Measurements from ENCODE around the gene ATF6B.
"Not testable (repeated sequence)": the region's sequence is repeated elsewhere in the genome, so short reads cannot be mapped to it uniquely, and the experiment has no call there.

ATF6B gene

DNA sequence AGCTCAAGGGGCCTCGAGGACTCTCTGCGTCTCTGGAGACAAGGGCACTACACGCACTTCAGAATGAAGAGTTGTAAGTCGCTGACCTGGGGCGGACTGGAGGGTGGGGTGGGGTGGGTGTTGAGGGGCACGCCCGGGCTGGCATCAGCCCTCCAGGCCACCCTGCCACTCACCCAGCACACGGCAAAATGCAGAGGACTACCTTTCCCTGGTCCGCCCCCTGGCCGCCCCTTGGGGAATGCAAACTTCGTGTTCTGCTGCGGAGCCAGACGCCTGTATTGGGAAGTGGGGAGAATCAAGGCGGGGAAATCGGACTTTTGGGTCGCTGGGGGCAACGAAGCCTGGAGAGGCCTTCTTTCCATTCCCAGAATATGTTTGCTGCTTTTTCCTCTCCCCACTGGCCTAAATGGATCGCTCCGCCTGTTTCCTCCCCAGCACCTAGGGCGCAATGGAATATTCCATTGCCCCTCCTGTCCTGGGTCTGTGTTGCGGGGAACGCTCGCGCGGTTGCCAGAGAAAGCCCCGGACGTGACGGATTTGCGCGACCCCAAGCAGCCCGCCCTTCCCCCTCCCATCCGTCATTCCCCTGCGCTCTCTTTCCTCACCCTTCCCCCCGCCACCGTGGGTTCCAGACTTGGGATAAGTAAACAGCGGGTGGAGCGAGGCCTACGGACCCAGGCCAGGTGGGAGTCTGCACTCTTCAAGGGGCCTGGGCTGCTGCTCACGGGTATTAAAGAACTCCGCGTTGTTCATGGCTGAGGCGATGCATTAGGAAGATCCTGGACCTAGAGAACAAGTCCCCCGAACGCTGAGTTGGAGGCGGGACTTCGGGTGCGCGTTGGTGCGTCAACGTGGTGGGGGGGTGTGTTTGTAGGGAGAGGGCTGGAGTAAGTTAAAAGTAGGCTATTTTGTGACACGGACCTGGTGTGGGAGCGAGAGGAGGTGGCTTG lies 25.8 kb upstream of the ATF6B start, which contains the start of gene PPT2:
PPT2 (plus strand) TSS at position 578 of the 950 bp plus-strand sequence. CDS start 454 bp downstream, outside the sequence.
- DNase-seq, result peak; percentile 80 to 81

DNA sequence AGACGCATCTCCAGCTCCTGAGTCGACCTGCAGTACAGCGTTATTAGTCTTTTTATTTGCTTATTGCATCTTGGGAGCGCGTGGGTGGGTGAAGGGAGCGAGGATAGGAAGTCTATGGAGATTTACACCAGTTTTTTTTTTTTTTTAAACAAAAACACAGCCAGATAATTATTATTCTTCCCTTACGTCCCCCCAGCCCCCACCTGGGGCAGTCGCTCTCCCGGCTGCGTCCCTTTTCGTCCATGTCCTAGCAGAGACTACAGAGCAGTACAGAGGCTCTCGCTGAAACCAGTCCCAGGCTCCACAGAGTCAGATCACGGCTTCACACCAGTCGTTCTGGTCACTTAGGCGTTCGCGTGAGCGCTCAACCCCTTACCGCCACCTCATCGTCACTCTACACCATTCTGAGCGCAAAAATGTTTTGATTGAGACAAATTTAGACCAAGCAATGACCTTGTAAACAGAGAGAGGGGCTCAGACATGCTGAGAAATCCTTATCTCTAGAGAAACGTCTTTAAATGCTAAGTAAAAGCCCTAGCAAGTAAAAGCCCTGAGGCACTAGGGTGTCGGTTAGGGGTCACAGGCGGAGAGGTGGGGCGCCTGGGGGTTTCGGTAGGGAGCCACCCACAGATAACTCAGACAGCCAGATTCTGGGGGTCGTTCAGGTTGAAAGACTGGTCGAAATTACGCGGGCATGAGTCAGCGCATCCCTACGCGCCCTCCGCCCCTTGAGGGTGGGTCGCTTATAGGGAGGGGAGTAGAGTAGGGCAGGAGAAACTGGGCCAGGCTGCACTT lies 24.9 kb upstream of the ATF6B start:
- DNase-seq, result no peak

DNA sequence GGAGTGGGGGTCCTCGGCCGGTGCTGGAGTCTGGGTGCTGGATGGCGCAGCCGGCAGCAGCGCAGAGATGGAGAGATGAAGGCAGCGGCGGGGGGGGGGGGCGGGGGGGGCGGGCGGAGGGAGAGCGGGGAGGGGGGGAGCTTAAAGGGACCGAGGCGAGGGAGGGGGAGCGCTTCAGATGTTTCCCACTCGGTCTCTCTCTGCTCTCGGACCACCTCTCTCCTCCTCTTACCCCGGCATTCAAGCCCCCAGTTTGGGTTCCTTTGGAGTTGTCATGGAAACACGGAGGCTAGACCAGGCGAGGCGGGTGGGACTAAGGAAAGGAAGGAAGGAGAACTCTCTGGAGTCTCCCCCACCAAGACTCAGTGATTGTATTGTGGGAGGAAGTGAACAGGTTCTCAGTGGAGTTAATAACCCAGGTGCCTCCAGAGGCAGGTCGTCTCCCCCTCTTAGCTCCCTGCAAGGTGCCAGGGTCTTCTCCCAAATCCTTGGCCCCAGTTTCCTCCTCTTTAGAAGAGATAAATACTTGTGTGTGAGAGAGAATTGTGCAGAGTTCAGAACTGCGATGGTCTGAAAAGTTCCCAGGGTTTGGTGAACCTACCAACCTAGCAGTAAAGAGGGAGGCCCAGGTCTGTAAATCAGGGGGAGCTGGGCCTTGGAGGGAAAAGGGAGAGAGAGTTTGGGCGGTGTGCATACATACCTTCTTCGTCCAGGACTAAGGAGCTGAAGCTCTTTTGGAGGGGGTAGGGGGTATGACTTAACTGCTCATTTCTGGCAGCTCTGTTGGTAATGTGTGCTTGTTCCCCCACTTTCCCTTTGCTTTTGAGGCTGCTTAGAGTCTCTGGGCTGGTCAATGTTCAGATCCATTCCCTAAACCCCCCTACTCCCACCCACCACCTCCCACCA lies 24.1 kb upstream of the ATF6B start, which contains the start of gene PRRT1:
PRRT1 (minus strand) TSS at position 77 of the 906 bp plus-strand sequence. CDS start 112 bp downstream, outside the sequence.
- DNase-seq, result no peak

DNA sequence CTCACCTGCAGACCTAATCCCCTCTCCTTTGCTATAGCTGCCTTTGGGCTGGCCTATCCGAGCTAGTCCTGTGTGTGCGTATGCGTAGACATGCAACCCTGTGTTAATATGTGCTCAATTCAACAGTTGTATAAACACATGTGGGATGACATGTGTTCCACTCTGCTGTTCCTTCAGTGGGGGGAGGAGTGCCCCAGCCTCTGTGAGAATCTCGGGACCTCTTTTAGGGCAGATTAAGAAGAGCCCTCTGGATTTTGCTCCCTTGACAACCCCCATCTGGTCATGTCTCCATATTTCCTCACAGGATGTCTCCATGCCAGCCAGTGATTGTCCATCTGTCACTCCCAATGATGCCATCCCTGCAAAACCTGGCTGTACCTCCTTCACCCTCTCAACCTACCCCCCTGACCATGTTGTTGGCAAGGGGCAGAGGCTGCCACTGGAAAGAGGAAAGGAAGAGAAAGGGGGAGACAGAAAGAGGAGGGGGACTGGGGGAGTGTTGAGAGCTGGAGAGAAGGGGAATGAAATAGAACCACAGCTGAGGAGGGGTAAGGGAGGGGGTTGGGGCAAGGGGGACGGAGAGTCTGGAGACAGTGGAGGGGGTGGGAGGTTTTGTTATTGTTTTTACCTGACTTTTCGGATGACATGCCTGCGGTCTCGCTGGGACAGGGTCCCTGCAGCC lies 23.3 kb upstream of the ATF6B start:
- no peak for DNase-seq

DNA sequence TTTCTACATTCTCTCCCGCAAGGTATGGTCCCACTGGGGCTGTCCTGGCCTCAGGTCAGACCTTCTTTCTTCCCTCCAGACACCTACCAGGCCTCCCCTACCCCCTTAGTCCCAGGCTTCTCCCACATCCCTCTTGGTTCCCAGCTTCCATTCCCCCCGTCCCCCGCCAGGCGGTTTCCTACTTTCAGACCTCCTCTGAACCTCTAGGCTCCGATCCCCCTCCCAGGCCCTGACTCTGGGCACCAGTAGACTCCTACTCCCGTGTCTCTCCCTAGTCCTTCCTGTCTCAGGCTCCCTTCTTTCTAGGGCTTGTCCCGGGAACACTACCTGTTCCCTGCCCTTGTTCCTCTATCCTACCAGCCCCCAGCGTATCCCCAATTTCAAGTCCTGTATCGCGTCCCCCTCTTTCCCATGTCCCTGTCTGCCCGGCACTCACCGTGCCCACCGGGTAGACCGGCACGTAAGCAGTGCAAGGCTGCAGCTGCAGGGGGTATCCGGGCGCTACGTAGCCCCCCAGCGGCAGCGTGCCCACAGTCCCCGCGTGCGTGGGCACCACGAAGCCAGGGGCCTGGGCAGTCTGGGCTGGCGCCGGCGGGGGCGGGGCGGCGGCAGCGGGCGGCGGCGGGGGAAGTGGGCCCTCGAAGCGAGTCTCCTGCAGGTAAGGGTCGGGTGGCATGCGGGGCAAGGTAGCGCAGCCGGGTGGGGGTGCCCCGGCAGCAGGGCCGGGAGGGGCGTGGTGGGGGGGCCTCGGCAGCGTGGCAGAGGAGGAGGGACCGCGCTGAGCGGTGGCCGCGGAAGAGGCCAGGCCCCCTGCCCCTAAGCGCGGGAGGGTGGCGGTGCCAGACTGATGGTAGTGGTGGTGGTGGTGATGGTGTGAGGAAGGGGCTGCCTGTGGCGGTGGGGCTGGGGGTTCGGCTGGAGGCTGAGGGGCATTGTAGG lies 22.2 kb upstream of the ATF6B start:
- DNase-seq, result no peak

DNA sequence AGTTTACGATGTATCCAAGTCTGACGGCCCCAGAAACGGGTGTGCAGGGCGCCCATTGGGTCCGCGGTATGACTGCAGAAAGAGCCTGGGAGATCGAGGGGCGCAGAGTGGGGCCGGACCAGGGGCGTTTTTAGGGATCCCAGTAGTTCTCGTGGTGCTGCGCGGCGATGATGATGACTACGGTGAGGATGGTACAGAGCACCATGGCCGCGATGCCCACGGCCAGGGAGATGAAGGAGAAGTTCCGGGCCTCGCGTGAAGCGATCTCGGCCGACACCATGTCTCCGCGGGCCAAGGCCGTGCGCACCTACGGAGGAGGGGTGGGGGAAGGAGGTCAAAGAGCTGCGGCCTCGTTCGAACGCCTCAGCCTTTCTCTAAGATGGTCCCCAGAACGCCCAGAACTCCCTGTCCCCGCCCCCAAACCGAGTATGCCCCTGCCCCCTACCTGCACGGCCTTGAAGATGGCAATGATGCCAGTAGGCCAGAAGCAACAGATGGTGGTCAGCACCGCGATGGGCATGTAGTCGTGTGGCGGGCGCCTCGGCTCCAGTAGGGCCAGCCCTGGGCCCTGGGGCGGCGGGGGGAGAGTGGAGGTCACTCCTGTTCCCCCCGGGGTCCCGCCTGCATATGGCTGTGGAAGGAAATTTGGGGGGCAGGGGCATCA lies 21.2 kb upstream of the ATF6B start:
- no peak for DNase-seq

DNA sequence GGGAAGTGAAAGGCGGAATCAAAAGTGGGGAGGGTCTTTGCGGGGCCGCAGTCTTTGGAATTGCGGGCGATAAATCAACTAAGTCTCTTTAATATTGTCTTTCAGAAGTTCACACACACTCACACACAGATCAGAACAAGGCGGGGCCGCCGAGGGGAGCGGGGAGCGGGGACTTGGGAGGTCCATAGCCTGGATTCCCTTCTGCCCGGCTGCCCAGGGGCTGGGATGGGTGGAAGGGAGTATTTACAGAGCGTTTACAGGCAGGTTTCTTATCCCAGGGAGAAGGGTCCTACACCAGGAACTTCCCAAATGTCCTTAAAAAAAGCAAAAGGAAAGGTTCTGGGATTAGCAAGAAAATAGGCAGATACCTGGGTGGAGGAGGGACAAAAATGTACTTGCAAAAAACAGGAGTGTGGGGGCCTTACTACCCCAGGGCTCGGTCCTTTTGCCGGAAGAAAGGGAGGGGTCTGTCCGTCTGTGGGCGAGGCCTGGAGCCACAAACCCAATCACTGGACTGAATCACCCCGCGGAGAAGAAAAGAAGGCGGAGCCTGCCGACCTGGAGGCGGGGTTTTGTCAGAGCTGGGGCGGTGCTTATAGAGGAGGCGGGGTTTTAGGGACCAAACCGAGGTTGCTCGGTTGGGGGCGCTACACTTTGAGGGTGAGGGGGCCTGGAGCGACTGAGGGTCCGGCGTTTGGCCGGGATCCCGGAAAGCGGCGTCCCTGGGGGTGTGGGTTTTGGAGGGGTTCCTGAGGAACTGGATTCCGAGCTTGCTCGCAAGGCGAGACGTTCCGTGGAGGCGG lies 20.4 kb upstream of the ATF6B start:
- peak; percentile 76 to 78 for DNase-seq

DNA sequence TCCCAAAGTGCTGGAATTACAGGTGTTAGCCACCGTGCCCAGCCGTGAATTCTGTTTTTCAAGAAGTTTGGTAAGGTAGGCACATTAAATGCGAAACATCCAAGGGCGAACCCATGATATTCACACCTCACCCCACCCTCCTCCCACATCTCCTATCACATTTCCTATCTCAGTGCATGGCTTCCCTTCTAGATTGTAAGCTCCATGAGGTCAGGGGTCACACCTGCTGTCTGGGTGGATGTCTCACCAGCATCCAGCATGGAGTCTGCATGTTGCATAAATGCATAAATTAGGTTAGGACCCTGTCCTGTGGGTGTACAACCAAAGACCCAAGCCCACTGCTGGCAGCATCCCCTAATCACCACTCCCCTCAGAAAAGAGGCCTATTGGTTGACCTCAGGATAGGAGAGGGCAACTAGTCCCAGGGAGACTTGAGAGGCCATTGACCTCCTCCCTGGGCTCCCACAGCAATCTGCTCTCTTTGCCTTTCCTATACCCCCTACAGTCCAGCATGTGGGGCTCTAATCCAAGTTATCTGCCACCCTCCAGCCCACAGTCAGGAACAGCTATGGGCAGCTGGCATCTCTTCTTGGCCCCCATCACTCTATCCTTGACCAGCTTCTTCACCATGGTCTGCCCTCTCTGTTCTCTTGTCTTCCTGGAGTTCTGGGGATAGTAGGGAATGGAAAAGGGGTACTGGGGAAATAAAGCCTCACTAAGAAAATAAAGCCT lies 19.5 kb upstream of the ATF6B start:
- DNase-seq, result no peak

DNA sequence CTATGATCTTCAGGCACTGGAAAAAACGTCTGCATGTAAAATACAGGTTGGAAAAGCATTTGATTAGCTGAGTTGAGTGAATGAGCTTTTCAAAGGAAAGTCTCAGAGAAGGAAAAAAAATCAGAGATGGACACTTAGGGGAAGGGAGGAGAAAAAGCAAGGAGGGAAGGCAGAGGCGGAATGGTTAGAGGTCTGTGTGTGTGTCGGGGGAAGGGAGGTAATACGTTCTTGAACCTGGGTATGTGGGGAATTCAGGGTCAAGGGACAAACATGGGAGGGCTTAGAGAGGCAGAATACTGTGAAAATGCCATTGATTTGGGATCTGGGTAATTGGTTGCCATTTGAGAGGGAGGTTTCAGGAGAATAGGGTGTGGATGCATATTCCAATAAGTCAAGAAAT lies 18.6 kb upstream of the ATF6B start:
- no peak for DNase-seq

DNA sequence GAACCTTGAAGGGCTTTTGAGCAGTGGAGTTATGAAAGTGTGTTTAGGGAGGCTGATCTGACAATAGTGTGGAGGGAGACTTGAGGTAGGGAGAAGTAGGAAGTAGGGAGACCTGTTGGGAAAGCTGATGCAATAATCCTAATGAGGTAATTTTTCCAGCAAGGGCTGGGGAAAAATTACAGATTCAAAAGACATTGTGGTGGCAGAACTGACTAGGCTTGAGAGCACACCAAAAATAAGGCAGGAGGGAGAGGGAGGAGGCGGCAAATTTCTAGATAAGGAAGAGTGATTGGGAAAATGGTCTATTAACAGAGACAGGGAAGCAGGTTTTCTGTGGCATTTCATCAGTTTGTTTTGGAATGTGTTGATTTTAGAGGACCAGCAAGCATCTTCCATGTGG lies 18.2 kb upstream of the ATF6B start:
- DNase-seq, result no peak

DNA sequence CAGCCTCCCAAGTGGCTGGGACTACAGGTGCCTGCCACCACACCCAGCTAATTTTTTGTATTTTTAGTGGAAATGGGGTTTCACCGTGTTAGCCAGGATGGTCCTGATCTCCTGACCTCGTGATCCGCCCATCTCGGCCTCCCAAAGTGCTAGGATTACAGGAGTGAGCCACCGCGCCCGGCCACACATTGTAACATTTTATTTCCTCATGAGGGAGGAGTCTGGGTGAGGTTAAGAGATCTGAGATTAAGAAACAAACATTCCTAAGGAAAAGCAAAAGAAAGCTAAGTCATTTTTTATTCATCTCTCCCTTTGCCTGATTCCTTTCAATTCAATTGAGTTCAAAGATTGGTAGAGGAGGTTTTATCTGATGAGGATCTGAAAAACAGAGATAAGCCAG lies 16.2 kb upstream of the ATF6B start:
- not testable (repeated sequence) for DNase-seq

DNA sequence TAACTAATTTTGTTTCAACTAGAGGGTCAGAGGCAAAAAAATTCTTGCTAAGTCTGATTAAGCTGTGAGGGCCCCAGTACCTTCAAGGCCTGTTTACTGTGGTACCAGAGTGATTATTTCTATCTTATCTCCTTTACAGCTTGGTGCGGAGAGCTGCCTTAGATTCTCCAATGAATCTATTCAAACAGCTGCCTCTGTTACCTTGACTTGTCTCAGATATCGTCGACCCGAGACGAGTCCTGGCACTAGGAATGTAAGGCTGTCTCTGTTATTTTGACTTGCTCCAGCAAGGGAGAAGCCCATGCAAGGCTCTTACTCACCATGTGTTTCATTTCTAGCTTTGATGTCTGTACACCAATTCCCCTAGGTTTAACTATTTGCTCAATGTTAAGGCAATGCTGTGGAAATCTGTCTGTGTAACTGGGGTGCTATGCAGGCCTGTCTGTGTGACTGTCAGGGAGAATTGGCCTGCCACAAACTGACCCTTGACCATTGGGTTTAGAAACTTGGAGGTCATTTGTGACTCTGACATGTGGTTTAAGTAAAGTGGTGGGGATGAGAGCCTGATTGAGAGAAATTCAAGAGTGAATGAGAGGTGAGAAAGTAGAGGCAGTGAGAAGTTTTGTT lies 12.5 kb upstream of the ATF6B start:
- DNase-seq, result no peak

DNA sequence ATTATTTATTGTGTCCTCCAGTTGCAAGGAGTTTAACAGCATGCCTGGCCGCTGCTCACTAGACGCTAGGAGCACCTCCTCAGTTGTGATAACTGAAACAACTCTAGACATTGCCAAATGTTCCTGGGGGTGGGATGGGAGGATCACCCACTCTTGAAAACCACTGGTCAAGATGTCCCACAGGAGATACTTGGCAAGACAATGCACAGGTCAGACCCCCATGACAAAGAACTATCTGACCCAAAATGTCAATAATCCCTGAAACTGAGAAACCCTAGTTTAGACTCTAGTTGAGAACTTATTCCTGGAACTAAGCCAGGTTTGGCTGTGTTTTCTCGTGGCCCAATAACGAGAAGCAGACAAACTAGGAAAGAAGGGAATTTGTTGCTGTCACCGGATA lies 11.5 kb upstream of the ATF6B start:
- DNase-seq, result no peak

DNA sequence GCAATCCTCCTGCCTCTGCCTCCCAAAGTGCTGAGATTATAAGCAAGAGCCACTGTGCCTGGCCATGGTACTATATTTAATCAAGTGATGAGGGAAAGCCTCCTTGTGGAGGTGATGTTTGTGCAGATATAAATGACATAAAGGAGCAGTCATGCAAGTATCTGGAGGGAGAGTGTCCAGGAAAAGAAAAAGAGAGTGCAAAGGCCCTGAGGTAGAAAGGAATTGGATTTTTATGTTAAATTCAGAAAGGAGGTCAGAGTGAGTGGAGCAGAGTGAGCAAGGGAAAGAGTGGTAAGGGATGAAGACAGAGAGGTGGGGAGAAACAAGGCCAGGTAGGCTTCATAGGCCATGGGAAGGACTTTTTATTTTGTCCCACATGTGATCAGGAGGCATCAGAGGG lies 9.4 kb upstream of the ATF6B start:
- DNase-seq, result no peak

DNA sequence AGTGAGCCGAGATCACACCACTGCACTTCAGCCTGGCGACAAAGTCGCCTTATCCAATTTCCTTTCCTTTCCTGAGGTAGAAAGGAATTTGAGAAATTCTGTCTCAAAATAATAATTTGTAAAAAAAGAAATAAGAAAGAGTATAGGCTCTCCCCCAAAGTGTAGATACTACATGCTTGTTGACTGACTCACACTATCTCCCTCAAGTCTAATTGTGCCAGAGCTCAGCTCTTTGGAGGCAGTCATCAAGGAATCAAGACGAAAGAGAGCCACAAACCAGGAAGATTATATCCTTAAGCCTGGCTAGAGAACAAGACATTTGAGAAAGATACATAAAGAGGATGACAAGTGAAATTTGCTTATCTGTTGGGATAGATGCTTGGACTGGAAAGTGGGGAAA lies 5.7 kb upstream of the ATF6B start:
- DNase-seq, result no peak

DNA sequence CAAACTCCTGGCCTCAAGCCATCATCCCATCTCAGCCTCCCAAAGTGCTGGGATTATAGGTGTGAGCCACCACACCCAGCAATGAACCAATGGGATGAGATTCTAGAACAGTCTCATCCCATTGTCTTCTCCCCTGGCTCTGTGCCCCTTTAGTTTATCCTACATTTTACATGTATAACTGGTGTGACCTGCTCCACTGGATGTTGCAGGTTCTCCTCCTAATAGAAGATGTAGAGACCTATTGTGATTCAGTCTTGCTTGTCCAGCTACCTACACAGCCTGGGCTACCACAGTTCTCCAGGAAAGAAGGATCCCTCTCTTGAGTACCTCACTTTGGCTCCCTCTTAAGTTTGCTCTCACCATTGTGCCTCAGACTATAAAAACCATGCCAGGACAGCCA lies 4.1 kb upstream of the ATF6B start:
- DNase-seq, result no peak

DNA sequence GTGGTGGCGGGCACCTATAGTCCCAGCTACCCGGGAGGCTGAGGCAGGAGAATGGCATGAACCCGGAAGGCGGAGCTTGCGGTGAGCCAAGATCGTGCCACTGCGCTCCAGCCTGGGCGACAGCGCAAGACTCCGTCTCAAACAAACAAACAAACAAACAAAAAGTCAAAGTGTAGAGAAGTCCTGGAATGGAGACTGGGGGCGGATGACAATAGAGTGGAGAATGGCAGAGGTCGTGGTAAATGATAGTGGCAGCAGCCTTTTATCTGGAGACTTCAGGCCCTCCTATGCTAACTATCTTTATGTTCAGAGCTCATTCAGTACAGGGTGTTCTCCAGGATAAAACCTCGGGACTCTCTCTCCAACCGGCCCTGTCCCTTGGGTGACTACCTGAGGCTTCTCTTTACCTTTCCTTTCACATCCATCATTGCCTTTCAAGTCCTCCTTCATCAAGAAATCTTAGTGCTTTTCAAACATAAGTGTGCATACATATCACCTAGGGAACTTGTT lies 3.4 kb upstream of the ATF6B start:
- no peak for DNase-seq
